Spleen (tissue), 11 donors: ENCODE measurements around the gene RBM26. TPM values are rescaled to one million over a fixed set of nuclear protein-coding genes. Genes with fewer than 3 reads are reported as not detected.
A peak's percentile ranks its signal among the peaks of the same experiment; 100 is the strongest.

Experiments
- DNase-seq: peaks from one replicate; pipeline ENCODE4 v3.0.0-alpha.2; 2020
- H3K27ac ChIP-seq, 8 donors: fragments of 200-600 bp; sonication (generic) in 7 of 8; 1 replicate in 4 of 8; 2 replicates in 4 of 8; pipeline versions ENCODE4 v1.5.0 to v1.8.0; 2016 to 2021; ENCODE audit warnings: inconsistent platforms in 4 of 8, mild to moderate bottlenecking in 4 of 8, moderate library complexity in 1 of 8
- H3K27me3 ChIP-seq, 7 donors: fragments of 200-600 bp; sonication (generic) in 6 of 7; replicated peaks in 1 of 7; 1 replicate in 4 of 7; 2 replicates in 3 of 7; pipeline versions ENCODE4 v1.5.0 to v1.8.0; 2016 to 2021; ENCODE audit warnings: inconsistent platforms in 3 of 7, mild to moderate bottlenecking in 1 of 7
- H3K36me3 ChIP-seq, 6 donors: fragments of 200-600 bp; sonication (generic) in 5 of 6; 1 replicate in 4 of 6; 2 replicates in 2 of 6; pipeline versions ENCODE4 v1.5.0 to v1.8.0; 2016 to 2021; ENCODE audit warnings: inconsistent platforms in 2 of 6
- H3K4me1 ChIP-seq, 6 donors: fragments of 200-600 bp; sonication (generic) in 5 of 6; 1 replicate in 3 of 6; 2 replicates in 3 of 6; pipeline versions ENCODE4 v1.5.0 to v1.8.0; 2016 to 2021; ENCODE audit warnings: inconsistent platforms in 3 of 6
- H3K4me3 ChIP-seq, 8 donors: fragments of 200-600 bp; sonication (generic) in 7 of 8; 1 replicate in 4 of 8; 2 replicates in 4 of 8; pipeline versions ENCODE4 v1.5.0 to v1.8.0; 2016 to 2021; ENCODE audit warnings: inconsistent platforms in 4 of 8, mild to moderate bottlenecking in 4 of 8, moderate library complexity in 2 of 8
- H3K9me3 ChIP-seq, 8 donors: fragments of 200-600 bp; sonication (generic) in 7 of 8; 1 replicate in 4 of 8; 2 replicates in 4 of 8; pipeline versions ENCODE4 v1.5.0 to v1.8.0; 2016 to 2021; ENCODE audit warnings: inconsistent platforms in 4 of 8
- CTCF ChIP-seq, 11 experiments: fragments of 200-600 bp in 7 of 11; fragments of 450-650 bp in 4 of 11; sonication (generic) in 4 of 11; IDR thresholded peaks in 8 of 11; conservative IDR thresholded peaks in 3 of 11; 1 replicate in 7 of 11; 2 replicates in 4 of 11; pipeline versions ENCODE4 v1.4.0 to v1.8.0; 2016 to 2021; ENCODE audit warnings: antibody characterized with exemption in 11 of 11, inconsistent platforms in 4 of 11, mild to moderate bottlenecking in 1 of 11
- POLR2A ChIP-seq, 3 donors: fragments of 450-650 bp; IDR thresholded peaks; one replicate each; pipeline ENCODE4 v1.5.1; 2017; ENCODE audit warnings: antibody characterized with exemption in 3 of 3, mild to moderate bottlenecking in 1 of 3
- POLR2AphosphoS5 ChIP-seq, 3 donors: sonication (generic); formaldehyde crosslinking; IDR thresholded peaks; one replicate each; pipeline ENCODE4 v1.5.1; 2017; ENCODE audit warnings: antibody characterized with exemption in 3 of 3
- WGBS, 5 donors: extraction: QIAGEN DNeasy Blood & Tissue Kit in 3 of 5; methylation state at CpG; one replicate each; pipeline versions ENCODE4 v1.1.5 to v1.1.7; 2013 to 2018; 5-methylcytosine and 5-hydroxymethylcytosine counted together
- intact Hi-C: fragments of 100-400 bp; cut with DNase I; formaldehyde crosslinking; loops from one replicate; pipeline ENCODE4 v1.15.0; 2023; ENCODE audit warnings: low total_unique reads
- polyA plus RNA-seq, 3 donors: library from polyadenylated mRNA; stranded (reverse); fragments of 200-250 nt; gene quantifications; one replicate each; pipeline ENCODE4 v1.2.1, GENCODE V29; 2013
- total RNA-seq, 7 donors: library from RNA; depleted of rRNA in 3 of 7; stranded (reverse); fragments of >200 nt in 3 of 7; fragmentation: NEBNext Ultra II Directional in 4 of 7; extraction: Animal tissue kit (Norgen Biotek cat#: 25700) in 4 of 7; gene quantifications; one replicate each; pipeline versions ENCODE4 v1.1.0 to v1.2.1, GENCODE V29; 2016 to 2021
- donor health status: healthy with polysubstance abuse.
- donor health status: DM: no; HTN: no; CAD: no; lungs with moderate emphysema.
- donor health status: DM: no; HTN: no; CAD: no.
- donor health status: Bipolar disorder and iron deficiency.
- donor health status: healthy.
- donor health status: DM: no; HTN: no; CAD: no.
- donor health status: DM: yes; HTN: yes; CAD: no.

RBM26 gene
- total and polyA plus RNA-seq, 10 donors = 25.6 to 87.6 (median 63.6) TPM

- Histone ChIP-seq H3K4me3 (peak overlapping the region in 2 of 8 donors; percentile 93 to 96), H3K4me1 (peaks cover 41 to 88% (median 82%) of the 10 kb centered on the region in 6 donors), H3K9me3 (no peaks in the 10 kb centered on the region), H3K27me3 (no peaks in the 10 kb centered on the region), H3K36me3 (peaks cover 0 to 21% (median 0%) of the 10 kb centered on the region in 6 donors), H3K27ac (peak overlapping the region in 6 of 8 donors; percentile 8 to 98 (median 74))
- 54 to 64% (median 56%) methylated on average over 2 of the region's 2 CpGs for WGBS, 5 donors
- intact Hi-C loops = no loop called here
- TF ChIP-seq POLR2AphosphoS5 (IDR thresholded peaks at IDR 0.05) = no peak
- DNase-seq = no peak
Measured at GRCh38 chr13:79402679-79403078, 3.4 kb downstream of the RBM26 start.

- H3K4me1 ChIP-seq = peaks cover 40 to 84% (median 77%) of the 10 kb centered on the region in 6 donors
- peak overlapping the region in 6 of 8 donors; percentile 8 to 98 (median 74) for H3K27ac ChIP-seq
- H3K9me3 ChIP-seq = no peaks in the 10 kb centered on the region
- peaks cover 0 to 23% (median 1%) of the 10 kb centered on the region in 6 donors for H3K36me3 ChIP-seq
- WGBS, 5 donors = 41 to 58% (median 51%) methylated on average over 2 of the region's 2 CpGs
- no peak for DNase-seq
- TF ChIP-seq CTCF (IDR thresholded peaks at IDR 0.05 in 8 of 11, conservative IDR thresholded peaks at IDR 0.05 in 3 of 11) = no peak
- no peak for TF ChIP-seq POLR2AphosphoS5 (IDR thresholded peaks at IDR 0.05)
- TF ChIP-seq POLR2A (IDR thresholded peaks at IDR 0.05) = no peak
- intact Hi-C loops = no loop called here
- H3K4me3 ChIP-seq = peak overlapping the region in 1 of 8 donors; percentile 96
- no peaks in the 10 kb centered on the region for H3K27me3 ChIP-seq
Measured at GRCh38 chr13:79402074-79402635, 3.9 kb downstream of the RBM26 start.

- peaks cover 0 to 30% (median 8%) of the 10 kb centered on the region in 6 donors for H3K36me3 ChIP-seq
- no peak for DNase-seq
- intact Hi-C loops = no loop called here
- H3K27me3 ChIP-seq = no peaks in the 10 kb centered on the region
- WGBS, 5 donors = 55 to 65% (median 57%) methylated on average over 2 of the region's 2 CpGs
- TF ChIP-seq POLR2AphosphoS5 (IDR thresholded peaks at IDR 0.05) = peak in 1 of 3 donors; percentile 48
- TF ChIP-seq CTCF (IDR thresholded peaks at IDR 0.05 in 8 of 11, conservative IDR thresholded peaks at IDR 0.05 in 3 of 11) = no peak
- TF ChIP-seq POLR2A (IDR thresholded peaks at IDR 0.05) = no peak
- peak overlapping the region in 1 of 8 donors; percentile 15 for H3K4me3 ChIP-seq
- peak overlapping the region in 6 of 8 donors; percentile 8 to 98 (median 74) for H3K27ac ChIP-seq
- H3K9me3 ChIP-seq = peaks cover 0 to 3% (median 2%) of the 10 kb centered on the region in 8 donors
- H3K4me1 ChIP-seq = peaks cover 36 to 77% (median 70%) of the 10 kb centered on the region in 6 donors
Measured at GRCh38 chr13:79401259-79402070, 4.6 kb downstream of the RBM26 start.

GRCh38 chr13:79398915-79399314 lies 7.1 kb downstream of the RBM26 start:
- 67 to 78% (median 70%) methylated on average over 1 of the region's 1 CpG for WGBS, 5 donors
- intact Hi-C loops = no loop called here
- Histone ChIP-seq H3K4me3 (no peak overlapping the region), H3K4me1 (peaks cover 37 to 81% (median 70%) of the 10 kb centered on the region in 6 donors), H3K27ac (peak overlapping the region in 2 of 8 donors; percentile 0 to 3), H3K9me3 (peaks cover 0 to 16% (median 13%) of the 10 kb centered on the region in 8 donors), H3K27me3 (no peaks in the 10 kb centered on the region), H3K36me3 (peaks cover 0 to 42% (median 9%) of the 10 kb centered on the region in 6 donors)
- no peak for TF ChIP-seq POLR2AphosphoS5 (IDR thresholded peaks at IDR 0.05)
- TF ChIP-seq CTCF (IDR thresholded peaks at IDR 0.05 in 8 of 11, conservative IDR thresholded peaks at IDR 0.05 in 3 of 11) = no peak
- no peak for TF ChIP-seq POLR2A (IDR thresholded peaks at IDR 0.05)
- no peak for DNase-seq
